ENCODE data around the gene ZDHHC17. TPM values are rescaled to one million over a fixed set of nuclear protein-coding genes. Genes with fewer than 3 reads are reported as not detected.

Gene ZDHHC17
- polyA plus RNA-seq, 1 of the 3 experiments (the other 2 are of a cell fraction) = 28.6 TPM

DNA sequence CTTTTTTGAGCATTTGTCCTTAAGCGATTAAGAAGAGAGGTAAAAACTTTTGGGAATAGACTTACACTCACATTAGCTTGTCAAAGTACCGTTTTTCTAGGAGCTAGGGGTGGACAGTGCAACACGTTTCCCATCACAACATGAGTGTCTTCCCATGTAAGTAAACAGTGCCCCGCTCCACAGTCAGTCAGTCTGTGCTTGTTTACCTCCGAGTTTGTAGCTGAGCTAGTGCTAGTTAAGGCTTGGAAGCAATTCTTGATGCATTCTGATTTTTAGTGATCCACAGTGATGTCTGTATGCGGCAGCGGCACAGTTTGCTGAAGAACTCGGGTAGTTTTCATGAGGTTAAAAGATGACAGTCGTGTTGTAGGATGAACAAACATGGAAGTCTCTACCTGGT is 941 bp downstream of the ZDHHC17 start:
- no peaks in the 10 kb centered on the region for H3K36me3 ChIP-seq (replicated peaks in 1 of 2; ENCODE audit: control insufficient read depth in 1 of 2, insufficient read depth in 2 of 2, low read length in 1 of 2)
- peak overlapping the region; percentile 89 for H3K4me2 ChIP-seq
- H2AFZ ChIP-seq (ENCODE audit: low read depth) = 0 out of 2 replicates have a peak overlapping the region, but pooled peaks have one; percentile 75
- peaks cover 13% of the 10 kb centered on the region for H3F3A ChIP-seq (replicated peaks; ENCODE audit: insufficient read depth)
- H3K9ac ChIP-seq = peak overlapping the region; percentile 97
- H3K27me3 ChIP-seq (ENCODE audit: insufficient read depth) = no peaks in the 10 kb centered on the region
- WGBS (ENCODE audit: low lambda C conversion rate) = 6% methylated on average over 9 of the region's 9 CpGs
- peak overlapping the region; percentile 74 to 78 for H3K4me3 ChIP-seq (ENCODE audit: low read depth in 2 of 2, low read length in 1 of 2)
- TF ChIP-seq USF1 (IDR thresholded peaks at IDR 0.05; ENCODE audit: borderline replicate concordance, low read depth) (no peak), JUND (IDR thresholded peaks at IDR 0.05) (no peak), GATA2 (CRISPR knock-in tag; IDR thresholded peaks at IDR 0.05) (no peak), POLR2AphosphoS5 (IDR thresholded peaks at IDR 0.05; ENCODE audit: low read depth, low read length) (no peak), SMC3 (IDR thresholded peaks at IDR 0.05; ENCODE audit: low read depth, low read length) (no peak), MEF2A (IDR thresholded peaks at IDR 0.05; ENCODE audit: borderline replicate concordance, low read depth) (no peak), MXI1 (IDR thresholded peaks at IDR 0.05; ENCODE audit: low read depth, low read length) (0 out of 2 replicates have a peak, but pooled peaks have one; percentile 13), SIN3A (IDR thresholded peaks at IDR 0.05; ENCODE audit: borderline replicate concordance, low read depth, low read length) (0 out of 2 replicates have a peak, but pooled peaks have one; percentile 70), FOXM1 (IDR thresholded peaks at IDR 0.05; ENCODE audit: low read depth) (no peak), RCOR1 (IDR thresholded peaks at IDR 0.05; ENCODE audit: low read length) (no peak), RXRA (IDR thresholded peaks at IDR 0.05; ENCODE audit: borderline replicate concordance, low read depth) (no peak), ELF1 (IDR thresholded peaks at IDR 0.05) (no peak), CHD2 (IDR thresholded peaks at IDR 0.05; ENCODE audit: low read length, partially characterized antibody) (no peak), NFIC (IDR thresholded peaks at IDR 0.05; ENCODE audit: borderline replicate concordance) (no peak)
- TF ChIP-seq, protein P1, sequence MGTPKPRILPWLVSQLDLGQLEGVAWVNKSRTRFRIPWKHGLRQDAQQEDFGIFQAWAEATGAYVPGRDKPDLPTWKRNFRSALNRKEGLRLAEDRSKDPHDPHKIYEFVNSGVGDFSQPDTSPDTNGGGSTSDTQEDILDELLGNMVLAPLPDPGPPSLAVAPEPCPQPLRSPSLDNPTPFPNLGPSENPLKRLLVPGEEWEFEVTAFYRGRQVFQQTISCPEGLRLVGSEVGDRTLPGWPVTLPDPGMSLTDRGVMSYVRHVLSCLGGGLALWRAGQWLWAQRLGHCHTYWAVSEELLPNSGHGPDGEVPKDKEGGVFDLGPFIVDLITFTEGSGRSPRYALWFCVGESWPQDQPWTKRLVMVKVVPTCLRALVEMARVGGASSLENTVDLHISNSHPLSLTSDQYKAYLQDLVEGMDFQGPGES (IDR thresholded peaks at IDR 0.05; ENCODE audit: low read depth, low read length) = no peak
- H3K9me2 ChIP-seq = no peaks in the 10 kb centered on the region
- ChIA-PET POLR2A (no interaction called here), CTCF (interaction anchor here (0.7 to 1.4 kb wide), 4 partner anchors 25 to 142 kb away, joined by 3 to 4 read pairs (median 4); no protein-coding TSS in a partner anchor)
- peak overlapping the region; percentile 94 to 98 for H3K27ac ChIP-seq (ENCODE audit: low read depth in 2 of 2, low read length in 1 of 2)
- H3K79me2 ChIP-seq (ENCODE audit: insufficient read depth) = peaks cover 60% of the 10 kb centered on the region
- no peaks in the 10 kb centered on the region for H3K9me3 ChIP-seq
- peaks cover 34% of the 10 kb centered on the region for H4K20me1 ChIP-seq (ENCODE audit: insufficient read depth)
- DNase-seq = peak; percentile 7
- H3K4me1 ChIP-seq (ENCODE audit: control insufficient read depth in 1 of 2, insufficient read depth in 2 of 2, low read depth in 1 of 2, low read length in 1 of 2) = peaks cover 6 to 12% of the 10 kb centered on the region in 2 experiments; a peak in 1 of 4 replicates

DNA sequence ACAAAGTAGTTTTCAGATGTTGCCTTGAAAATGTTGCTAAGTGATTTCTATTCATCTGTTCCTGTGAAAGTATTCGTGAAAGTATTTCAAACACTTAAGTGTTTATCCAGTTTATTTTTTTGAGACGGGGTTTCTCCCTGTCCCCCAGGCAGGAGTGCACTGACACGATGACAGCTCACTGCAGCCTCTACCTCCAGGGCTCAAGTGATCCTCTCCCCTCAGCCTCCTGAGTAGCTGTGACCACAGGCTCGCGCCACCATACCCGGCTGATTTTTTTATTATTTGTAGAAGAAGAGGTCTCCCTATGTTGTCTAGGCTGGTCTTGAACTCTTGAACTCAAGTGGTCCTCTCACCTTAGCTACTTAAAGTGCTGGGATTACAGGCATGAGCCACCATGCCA is 1.7 kb downstream of the ZDHHC17 start:
- ChIA-PET POLR2A (no interaction called here), CTCF (interaction anchor here (1.3 to 1.6 kb wide), 3 partner anchors 25 to 246 kb away, joined by 4 read pairs; no protein-coding TSS in a partner anchor)
- H4K20me1 ChIP-seq (ENCODE audit: insufficient read depth) = peaks cover 41% of the 10 kb centered on the region
- H3K9me2 ChIP-seq = no peaks in the 10 kb centered on the region
- no peak overlapping the region for H3K9ac ChIP-seq
- H3K36me3 ChIP-seq (replicated peaks in 1 of 2; ENCODE audit: control insufficient read depth in 1 of 2, insufficient read depth in 2 of 2, low read length in 1 of 2) = no peaks in the 10 kb centered on the region
- H3K4me3 ChIP-seq (ENCODE audit: low read depth in 2 of 2, low read length in 1 of 2) = peak overlapping the region; percentile 74 to 78; a peak in 3 of 4 replicates
- H3K4me1 ChIP-seq (ENCODE audit: control insufficient read depth in 1 of 2, insufficient read depth in 2 of 2, low read depth in 1 of 2, low read length in 1 of 2) = peaks cover 6 to 12% of the 10 kb centered on the region in 2 experiments; a peak in 1 of 4 replicates
- no peaks in the 10 kb centered on the region for H3K9me3 ChIP-seq
- peak overlapping the region; percentile 89 for H3K4me2 ChIP-seq
- DNase-seq = no peak
- 95% methylated on average over 6 of the region's 6 CpGs for WGBS (ENCODE audit: low lambda C conversion rate)
- no peaks in the 10 kb centered on the region for H3K27me3 ChIP-seq (ENCODE audit: insufficient read depth)
- no peak overlapping the region for H2AFZ ChIP-seq (ENCODE audit: low read depth)
- peaks cover 13% of the 10 kb centered on the region for H3F3A ChIP-seq (replicated peaks; ENCODE audit: insufficient read depth)
- H3K27ac ChIP-seq (ENCODE audit: low read depth in 2 of 2, low read length in 1 of 2) = peak overlapping the region in 1 of 2 experiments; percentile 94; a peak in 1 of 4 replicates
- peaks cover 68% of the 10 kb centered on the region for H3K79me2 ChIP-seq (ENCODE audit: insufficient read depth)
- TF ChIP-seq, protein P2, sequence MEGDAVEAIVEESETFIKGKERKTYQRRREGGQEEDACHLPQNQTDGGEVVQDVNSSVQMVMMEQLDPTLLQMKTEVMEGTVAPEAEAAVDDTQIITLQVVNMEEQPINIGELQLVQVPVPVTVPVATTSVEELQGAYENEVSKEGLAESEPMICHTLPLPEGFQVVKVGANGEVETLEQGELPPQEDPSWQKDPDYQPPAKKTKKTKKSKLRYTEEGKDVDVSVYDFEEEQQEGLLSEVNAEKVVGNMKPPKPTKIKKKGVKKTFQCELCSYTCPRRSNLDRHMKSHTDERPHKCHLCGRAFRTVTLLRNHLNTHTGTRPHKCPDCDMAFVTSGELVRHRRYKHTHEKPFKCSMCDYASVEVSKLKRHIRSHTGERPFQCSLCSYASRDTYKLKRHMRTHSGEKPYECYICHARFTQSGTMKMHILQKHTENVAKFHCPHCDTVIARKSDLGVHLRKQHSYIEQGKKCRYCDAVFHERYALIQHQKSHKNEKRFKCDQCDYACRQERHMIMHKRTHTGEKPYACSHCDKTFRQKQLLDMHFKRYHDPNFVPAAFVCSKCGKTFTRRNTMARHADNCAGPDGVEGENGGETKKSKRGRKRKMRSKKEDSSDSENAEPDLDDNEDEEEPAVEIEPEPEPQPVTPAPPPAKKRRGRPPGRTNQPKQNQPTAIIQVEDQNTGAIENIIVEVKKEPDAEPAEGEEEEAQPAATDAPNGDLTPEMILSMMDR (IDR thresholded peaks at IDR 0.05) = no peak
- TF ChIP-seq RCOR1 (IDR thresholded peaks at IDR 0.05; ENCODE audit: low read length) = no peak
- TF ChIP-seq NFIC (IDR thresholded peaks at IDR 0.05; ENCODE audit: borderline replicate concordance) = no peak
- TF ChIP-seq JUND (IDR thresholded peaks at IDR 0.05) = no peak
- no peak for TF ChIP-seq GABPA (IDR thresholded peaks at IDR 0.05; ENCODE audit: low read depth)
- no peak for TF ChIP-seq MEF2A (IDR thresholded peaks at IDR 0.05; ENCODE audit: borderline replicate concordance, low read depth)
- TF ChIP-seq REST (IDR thresholded peaks at IDR 0.05; ENCODE audit: low read depth, low read length) = no peak
- TF ChIP-seq, protein P1 (IDR thresholded peaks at IDR 0.05; ENCODE audit: low read depth, low read length) = no peak
- no peak for TF ChIP-seq GATA2 (CRISPR knock-in tag; IDR thresholded peaks at IDR 0.05)
- no peak for TF ChIP-seq CHD2 (IDR thresholded peaks at IDR 0.05; ENCODE audit: low read length, partially characterized antibody)

Measured in SK-N-SH (cell line).